CD8-positive, alpha-beta memory T cell (primary cell): Measurements from ENCODE around the gene CHRNE. TPM values are rescaled to one million over a fixed set of nuclear protein-coding genes. Genes with fewer than 3 reads are reported as not detected.

Experiments
- CTCF ChIA-PET: fragments of 350-600 bp; sonication (Branson Sonifier 250); formaldehyde crosslinking; loops from one replicate; lab custom pipeline; 2021; ENCODE audit warnings: antibody characterized with exemption; lab: Charles Lee
- POLR2A ChIA-PET: fragments of 350-600 bp; sonication (Branson Sonifier 250); formaldehyde crosslinking; loops from one replicate; lab custom pipeline; 2021; ENCODE audit warnings: antibody characterized with exemption; lab: Charles Lee
- DNase-seq, 5 donors: peaks; one replicate each; pipeline versions ENCODE4 v3.0.0 to v3.0.0-alpha.2; 2020 to 2022; ENCODE audit warnings: mixed read lengths in 1 of 5
- H3K27ac ChIP-seq: one replicate; pipeline ENCODE4 v1.7.0; 2013; ENCODE audit warnings: low read depth, mild to moderate bottlenecking, low read length, moderate library complexity
- H3K27me3 ChIP-seq: 2 replicates; pipeline ENCODE4 v1.7.0; 2013; ENCODE audit warnings: low read length, mild to moderate bottlenecking; ENCODE audit not compliant: insufficient read depth, poor library complexity, severe bottlenecking
- H3K36me3 ChIP-seq: 2 replicates; pipeline ENCODE4 v1.7.0; 2013; ENCODE audit warnings: mild to moderate bottlenecking, low read length, moderate library complexity; ENCODE audit not compliant: insufficient read depth
- H3K4me1 ChIP-seq: 2 replicates; pipeline ENCODE4 v1.7.0; 2013; ENCODE audit warnings: mild to moderate bottlenecking, low read length, moderate library complexity; ENCODE audit not compliant: insufficient read depth
- H3K4me3 ChIP-seq: 2 replicates; pipeline ENCODE4 v1.7.0; 2013; ENCODE audit warnings: mild to moderate bottlenecking, low read length
- H3K9me3 ChIP-seq: 2 replicates; pipeline ENCODE4 v1.7.0; 2013; ENCODE audit warnings: mild to moderate bottlenecking, low read length
- H3K27ac Mint-ChIP-seq, 8 donors: one replicate each; pipeline ENCODE4 v1.8.0; 2020 to 2021; ENCODE audit warnings: mixed read lengths in 8 of 8, mild to moderate bottlenecking in 6 of 8, inconsistent platforms in 3 of 8, moderate library complexity in 3 of 8
- H3K27me3 Mint-ChIP-seq, 2 donors: one replicate each; pipeline ENCODE4 v1.8.0; 2020 to 2021; ENCODE audit warnings: mixed read lengths in 2 of 2, mild to moderate bottlenecking in 1 of 2, moderate library complexity in 1 of 2
- H3K36me3 Mint-ChIP-seq, 3 donors: one replicate each; pipeline ENCODE4 v1.8.0; 2020 to 2021; ENCODE audit warnings: mixed read lengths in 3 of 3, inconsistent platforms in 1 of 3, mild to moderate bottlenecking in 1 of 3
- H3K4me1 Mint-ChIP-seq, 3 donors: one replicate each; pipeline ENCODE4 v1.8.0; 2020 to 2021; ENCODE audit warnings: mixed read lengths in 3 of 3, inconsistent platforms in 1 of 3, mild to moderate bottlenecking in 1 of 3
- H3K4me3 Mint-ChIP-seq, 7 donors: one replicate each; pipeline ENCODE4 v1.8.0; 2020 to 2021; ENCODE audit warnings: mixed read lengths in 7 of 7, mild to moderate bottlenecking in 6 of 7, moderate library complexity in 4 of 7, inconsistent platforms in 2 of 7
- H3K9me3 Mint-ChIP-seq, 5 donors: one replicate each; pipeline ENCODE4 v1.8.0; 2020 to 2022; ENCODE audit warnings: mixed read lengths in 5 of 5, mild to moderate bottlenecking in 3 of 5, moderate library complexity in 2 of 5, inconsistent platforms in 1 of 5
- polyA plus RNA-seq: library from polyadenylated mRNA; unstranded; fragments of 300-500 nt; fragmentation: Illumina TruSeq; gene quantifications from one replicate; pipeline ENCODE4 v1.2.3, GENCODE V29; 2021
- total RNA-seq, 2 experiments: library from RNA; stranded (reverse); gene quantifications; one replicate each; pipeline ENCODE4 v1.2.3, GENCODE V29; 2021

CHRNE gene
- total and polyA plus RNA-seq, 3 experiments from 2014 or later, result 0.23 to 0.38 (median 0.37) TPM

DNA sequence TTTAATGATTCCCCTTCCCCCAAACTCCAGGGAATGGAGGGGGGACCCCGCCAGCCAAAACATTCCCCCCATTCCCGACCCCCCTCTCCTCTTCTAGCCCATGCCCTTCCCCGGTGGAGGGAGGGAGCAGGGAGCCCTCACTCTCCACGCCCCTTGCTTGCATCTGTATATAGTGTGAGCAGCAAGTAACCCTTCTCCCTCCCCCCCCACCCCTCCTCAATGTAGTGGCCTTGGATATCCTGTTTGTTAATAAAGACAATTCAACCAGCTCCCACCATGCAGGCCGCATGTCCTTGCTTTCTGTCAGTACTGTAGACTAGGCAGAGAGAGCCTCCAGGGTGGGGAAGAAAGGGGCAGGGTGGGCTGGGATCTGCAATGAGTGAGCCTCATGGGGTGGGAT, 5.1 kb downstream of the CHRNE start:
- Mint-ChIP-seq H3K27me3 (peaks cover 0 to 7% of the 10 kb centered on the region in 2 donors), H3K4me3 (peak overlapping the region in 1 of 7 donors; percentile 66), H3K9me3 (no peaks in the 10 kb centered on the region), H3K36me3 (peaks cover 0 to 48% (median 0%) of the 10 kb centered on the region in 3 donors), H3K4me1 (peaks cover 19 to 43% (median 27%) of the 10 kb centered on the region in 3 donors), H3K27ac (peak overlapping the region in 2 of 8 donors; percentile 76 to 93)
- peaks cover 31% of the 10 kb centered on the region for H3K36me3 ChIP-seq
- ChIA-PET CTCF (interaction anchor here (2.1 to 2.6 kb wide), 2 partner anchors 8 to 188 kb away, joined by 9 to 14 read pairs; partner anchors contain the start of gene ARRB2), POLR2A (no interaction called here)
- no peak for DNase-seq
- no peak overlapping the region for H3K27ac ChIP-seq
- H3K9me3 ChIP-seq, result no peaks in the 10 kb centered on the region
- no peaks in the 10 kb centered on the region for H3K27me3 ChIP-seq
- H3K4me3 ChIP-seq, result no peak overlapping the region
- H3K4me1 ChIP-seq, result peaks cover 33% of the 10 kb centered on the region

DNA sequence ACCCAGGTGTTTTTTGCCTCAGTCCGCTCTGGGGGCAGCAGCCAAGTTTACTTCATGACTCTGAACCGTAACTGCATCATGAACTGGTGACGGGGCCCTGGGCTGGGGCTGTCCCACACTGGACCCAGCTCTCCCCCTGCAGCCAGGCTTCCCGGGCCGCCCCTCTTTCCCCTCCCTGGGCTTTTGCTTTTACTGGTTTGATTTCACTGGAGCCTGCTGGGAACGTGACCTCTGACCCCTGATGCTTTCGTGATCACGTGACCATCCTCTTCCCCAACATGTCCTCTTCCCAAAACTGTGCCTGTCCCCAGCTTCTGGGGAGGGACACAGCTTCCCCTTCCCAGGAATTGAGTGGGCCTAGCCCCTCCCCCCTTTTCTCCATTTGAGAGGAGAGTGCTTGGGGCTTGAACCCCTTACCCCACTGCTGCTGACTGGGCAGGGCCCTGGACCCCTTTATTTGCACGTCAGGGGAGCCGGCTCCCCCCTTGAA, 5.7 kb downstream of the CHRNE start:
- peaks cover 0 to 9% of the 10 kb centered on the region in 2 donors for H3K27me3 Mint-ChIP-seq
- DNase-seq, result peak in 1 of 5 donors; percentile 44
- ChIA-PET POLR2A (interaction anchor here (0.6 kb wide), 1 partner anchor 22 kb away, joined by 3 read pairs; no protein-coding TSS in a partner anchor), CTCF (no interaction called here)
- no peaks in the 10 kb centered on the region for H3K27me3 ChIP-seq
- H3K9me3 ChIP-seq, result no peaks in the 10 kb centered on the region
- H3K36me3 ChIP-seq, result peaks cover 31% of the 10 kb centered on the region
- no peak overlapping the region for H3K27ac ChIP-seq
- H3K27ac Mint-ChIP-seq, result peak overlapping the region in 1 of 8 donors; percentile 95
- peaks cover 13 to 38% (median 22%) of the 10 kb centered on the region in 3 donors for H3K4me1 Mint-ChIP-seq
- no peak overlapping the region for H3K4me3 ChIP-seq
- no peaks in the 10 kb centered on the region for H3K9me3 Mint-ChIP-seq
- H3K36me3 Mint-ChIP-seq, result peaks cover 0 to 54% (median 1%) of the 10 kb centered on the region in 3 donors
- no peak overlapping the region for H3K4me3 Mint-ChIP-seq
- H3K4me1 ChIP-seq, result peaks cover 28% of the 10 kb centered on the region

DNA sequence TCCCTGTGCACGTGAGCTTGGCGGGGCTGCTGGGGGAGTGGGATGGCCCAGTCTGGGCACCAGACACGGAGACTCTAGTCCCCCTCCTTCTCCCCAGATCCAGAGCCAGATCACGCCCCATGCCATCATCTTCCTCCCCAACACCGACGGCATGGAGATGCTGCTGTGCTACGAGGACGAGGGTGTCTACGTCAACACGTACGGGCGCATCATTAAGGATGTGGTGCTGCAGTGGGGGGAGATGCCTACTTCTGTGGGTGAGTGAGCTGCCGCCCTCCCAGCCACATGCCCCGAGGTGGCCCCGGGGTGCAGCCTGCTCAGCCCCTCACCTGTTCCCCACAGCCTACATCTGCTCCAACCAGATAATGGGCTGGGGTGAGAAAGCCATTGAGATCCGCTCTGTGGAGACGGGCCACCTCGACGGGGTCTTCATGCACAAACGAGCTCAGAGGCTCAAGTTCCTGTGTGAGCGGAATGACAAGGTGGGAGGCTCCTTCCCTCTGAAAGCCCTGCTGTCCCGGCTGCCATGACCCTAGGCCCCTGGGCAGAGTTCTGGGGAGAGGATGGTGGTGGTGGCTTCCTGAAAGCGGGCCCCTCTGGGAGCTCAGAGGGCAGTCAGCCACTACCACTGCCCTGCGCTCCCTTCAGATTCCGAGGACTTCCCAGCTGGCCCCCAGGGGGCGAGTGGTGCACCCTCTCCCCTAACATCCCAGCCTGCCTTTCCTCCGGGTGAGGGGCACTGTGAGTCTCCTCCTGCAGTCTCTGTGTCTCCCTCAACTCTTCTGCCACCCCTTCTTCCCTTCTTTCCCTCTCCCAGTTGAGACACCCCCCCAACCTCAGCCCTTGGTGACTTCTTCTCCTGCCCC, 6.3 kb downstream of the CHRNE start:
- peak overlapping the region in 2 of 8 donors; percentile 61 to 70 for H3K27ac Mint-ChIP-seq
- Histone ChIP-seq H3K9me3 (no peaks in the 10 kb centered on the region), H3K4me3 (no peak overlapping the region), H3K27me3 (no peaks in the 10 kb centered on the region), H3K36me3 (peaks cover 35% of the 10 kb centered on the region), H3K27ac (no peak overlapping the region), H3K4me1 (peaks cover 25% of the 10 kb centered on the region)
- peaks cover 0 to 59% (median 1%) of the 10 kb centered on the region in 3 donors for H3K36me3 Mint-ChIP-seq
- peak overlapping the region in 1 of 7 donors; percentile 63 for H3K4me3 Mint-ChIP-seq
- POLR2A ChIA-PET, result interaction anchor here (0.6 kb wide), 1 partner anchor 22 kb away, joined by 3 read pairs; no protein-coding TSS in a partner anchor
- H3K4me1 Mint-ChIP-seq, result peaks cover 12 to 33% (median 20%) of the 10 kb centered on the region in 3 donors
- DNase-seq, result peak in 1 of 5 donors; percentile 47
- no peaks in the 10 kb centered on the region for H3K9me3 Mint-ChIP-seq
- CTCF ChIA-PET, result no interaction called here
- peaks cover 0 to 9% of the 10 kb centered on the region in 2 donors for H3K27me3 Mint-ChIP-seq

DNA sequence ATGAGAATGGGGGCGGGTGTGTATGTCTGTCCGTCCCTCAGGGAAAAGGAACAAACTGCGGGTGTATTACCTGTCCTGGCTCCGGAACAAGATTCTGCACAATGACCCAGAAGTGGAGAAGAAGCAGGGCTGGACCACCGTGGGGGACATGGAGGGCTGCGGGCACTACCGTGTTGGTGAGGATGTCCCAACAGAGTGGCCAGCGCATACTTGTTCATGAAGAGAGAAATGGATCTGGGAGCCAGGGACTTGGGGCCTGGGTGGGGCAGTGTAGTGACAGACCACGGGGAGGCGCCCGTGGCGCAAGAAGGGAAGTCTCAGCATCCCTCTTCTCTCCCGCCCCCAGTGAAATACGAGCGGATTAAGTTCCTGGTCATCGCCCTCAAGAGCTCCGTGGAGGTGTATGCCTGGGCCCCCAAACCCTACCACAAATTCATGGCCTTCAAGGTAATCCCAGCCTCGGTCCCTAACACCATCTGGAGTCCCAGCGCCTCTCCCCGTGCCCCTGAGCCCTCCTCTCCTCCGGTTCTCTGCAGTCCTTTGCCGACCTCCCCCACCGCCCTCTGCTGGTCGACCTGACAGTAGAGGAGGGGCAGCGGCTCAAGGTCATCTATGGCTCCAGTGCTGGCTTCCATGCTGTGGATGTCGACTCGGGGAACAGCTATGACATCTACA, 7.1 kb downstream of the CHRNE start:
- no peaks in the 10 kb centered on the region for H3K9me3 ChIP-seq
- no peaks in the 10 kb centered on the region for H3K9me3 Mint-ChIP-seq
- peaks cover 43% of the 10 kb centered on the region for H3K36me3 ChIP-seq
- peaks cover 11 to 25% (median 15%) of the 10 kb centered on the region in 3 donors for H3K4me1 Mint-ChIP-seq
- H3K4me3 Mint-ChIP-seq, result peak overlapping the region in 2 of 7 donors; percentile 30 to 32
- H3K4me1 ChIP-seq, result peaks cover 18% of the 10 kb centered on the region
- peaks cover 0 to 67% (median 1%) of the 10 kb centered on the region in 3 donors for H3K36me3 Mint-ChIP-seq
- ChIA-PET POLR2A (no interaction called here), CTCF (no interaction called here)
- no peak overlapping the region for H3K4me3 ChIP-seq
- peak overlapping the region in 4 of 8 donors; percentile 29 to 71 (median 66) for H3K27ac Mint-ChIP-seq
- peak in 1 of 5 donors; percentile 52 for DNase-seq
- no peaks in the 10 kb centered on the region for H3K27me3 ChIP-seq
- no peak overlapping the region for H3K27ac ChIP-seq
- H3K27me3 Mint-ChIP-seq, result peaks cover 0 to 4% of the 10 kb centered on the region in 2 donors

DNA sequence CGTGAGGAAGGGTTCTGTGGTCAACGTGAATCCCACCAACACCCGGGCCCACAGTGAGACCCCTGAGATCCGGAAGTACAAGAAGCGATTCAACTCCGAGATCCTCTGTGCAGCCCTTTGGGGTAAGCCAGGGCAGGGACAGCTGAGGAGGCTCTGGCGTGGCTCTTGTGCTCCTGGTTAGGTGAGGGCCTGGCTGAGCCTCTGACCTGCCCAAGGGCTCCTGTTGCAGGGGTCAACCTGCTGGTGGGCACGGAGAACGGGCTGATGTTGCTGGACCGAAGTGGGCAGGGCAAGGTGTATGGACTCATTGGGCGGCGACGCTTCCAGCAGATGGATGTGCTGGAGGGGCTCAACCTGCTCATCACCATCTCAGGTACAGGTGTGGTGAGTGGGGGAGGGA, 7.8 kb downstream of the CHRNE start:
- Histone ChIP-seq H3K4me1 (peaks cover 11% of the 10 kb centered on the region), H3K9me3 (no peaks in the 10 kb centered on the region), H3K27ac (no peak overlapping the region), H3K4me3 (no peak overlapping the region), H3K27me3 (no peaks in the 10 kb centered on the region), H3K36me3 (peaks cover 49% of the 10 kb centered on the region)
- Mint-ChIP-seq H3K27me3 (peaks cover 0 to 2% of the 10 kb centered on the region in 2 donors), H3K4me1 (peaks cover 8 to 18% (median 13%) of the 10 kb centered on the region in 3 donors), H3K36me3 (peaks cover 0 to 74% (median 4%) of the 10 kb centered on the region in 3 donors), H3K27ac (peak overlapping the region in 4 of 8 donors; percentile 17 to 71 (median 36)), H3K4me3 (no peak overlapping the region), H3K9me3 (no peaks in the 10 kb centered on the region)
- ChIA-PET CTCF (no interaction called here), POLR2A (no interaction called here)
- peak in 1 of 5 donors; percentile 48 for DNase-seq

DNA sequence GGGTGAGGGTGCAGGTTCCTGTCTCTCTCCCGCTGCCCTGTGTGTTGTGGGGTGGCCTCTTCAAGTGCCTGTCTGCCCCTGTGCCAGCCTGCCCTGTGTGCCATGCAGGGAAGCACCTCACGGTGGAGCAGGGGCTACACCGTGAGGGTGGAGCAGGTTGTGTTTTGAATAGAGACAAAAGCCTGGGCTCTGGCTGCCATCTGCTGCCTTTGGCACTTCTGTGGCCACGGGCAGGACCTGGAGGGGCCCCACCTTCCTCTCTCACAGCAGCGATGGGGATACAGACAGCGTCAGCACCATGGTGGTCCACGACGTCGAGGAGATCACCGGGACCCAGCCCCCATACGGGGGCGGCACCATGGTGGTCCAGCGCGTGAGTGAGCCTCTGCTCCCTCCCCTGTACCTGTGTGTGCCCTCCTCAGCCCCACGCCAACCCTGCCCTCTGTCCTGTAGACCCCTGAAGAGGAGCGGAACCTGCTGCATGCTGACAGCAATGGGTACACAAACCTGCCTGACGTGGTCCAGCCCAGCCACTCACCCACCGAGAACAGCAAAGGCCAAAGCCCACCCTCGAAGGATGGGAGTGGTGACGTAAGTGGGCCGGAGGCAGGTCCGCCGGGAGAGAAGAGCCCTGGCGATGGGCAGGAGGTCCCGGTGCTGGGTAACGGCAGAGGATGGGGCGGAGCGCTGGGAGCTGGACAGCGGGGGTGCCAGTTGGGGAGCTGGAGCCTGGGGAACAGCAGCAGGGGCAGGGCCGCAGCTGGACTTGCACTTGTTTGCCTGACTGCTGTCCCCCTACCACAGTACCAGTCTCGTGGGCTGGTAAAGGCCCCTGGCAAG, 9.0 kb downstream of the CHRNE start:
- Histone ChIP-seq H3K27ac (no peak overlapping the region), H3K4me3 (no peak overlapping the region), H3K36me3 (peaks cover 51% of the 10 kb centered on the region), H3K9me3 (no peaks in the 10 kb centered on the region), H3K4me1 (peaks cover 5% of the 10 kb centered on the region), H3K27me3 (no peaks in the 10 kb centered on the region)
- peaks cover 0 to 2% of the 10 kb centered on the region in 2 donors for H3K27me3 Mint-ChIP-seq
- no peaks in the 10 kb centered on the region for H3K9me3 Mint-ChIP-seq
- H3K4me1 Mint-ChIP-seq, result peaks cover 5 to 12% (median 12%) of the 10 kb centered on the region in 3 donors
- H3K4me3 Mint-ChIP-seq, result no peak overlapping the region
- ChIA-PET CTCF (interaction anchor here (0.6 to 1.4 kb wide), 2 partner anchors 9 kb away, joined by 3 to 6 read pairs; partner anchors contain the start of gene CHRNE), POLR2A (interaction anchor here (0.6 kb wide), 1 partner anchor 178 kb away, joined by 3 read pairs; no protein-coding TSS in a partner anchor)
- H3K36me3 Mint-ChIP-seq, result peaks cover 4 to 73% (median 6%) of the 10 kb centered on the region in 3 donors
- H3K27ac Mint-ChIP-seq, result no peak overlapping the region
- peak in 1 of 5 donors; percentile 46 for DNase-seq

DNA sequence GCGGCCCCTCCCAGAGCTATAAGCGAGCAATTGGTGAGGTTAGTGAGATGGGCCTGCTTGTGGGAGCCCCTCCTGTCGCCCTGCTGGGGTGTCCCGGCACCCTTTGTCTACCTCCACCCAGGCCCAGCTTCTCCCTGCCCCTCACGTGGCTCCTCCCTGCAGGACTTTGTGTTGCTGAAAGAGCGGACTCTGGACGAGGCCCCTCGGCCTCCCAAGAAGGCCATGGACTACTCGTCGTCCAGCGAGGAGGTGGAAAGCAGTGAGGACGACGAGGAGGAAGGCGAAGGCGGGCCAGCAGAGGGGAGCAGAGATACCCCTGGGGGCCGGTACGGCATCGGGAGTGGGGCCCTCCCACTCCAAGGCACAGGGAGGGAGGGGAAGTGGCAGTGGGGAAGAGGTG, 9.6 kb downstream of the CHRNE start:
- no peak overlapping the region for H3K27ac Mint-ChIP-seq
- Histone ChIP-seq H3K4me1 (no peaks in the 10 kb centered on the region), H3K36me3 (peaks cover 53% of the 10 kb centered on the region), H3K4me3 (no peak overlapping the region), H3K27me3 (no peaks in the 10 kb centered on the region), H3K9me3 (no peaks in the 10 kb centered on the region), H3K27ac (no peak overlapping the region)
- POLR2A ChIA-PET, result interaction anchor here (0.5 to 0.6 kb wide), 2 partner anchors 23 to 63 kb away, joined by 3 to 5 read pairs; no protein-coding TSS in a partner anchor
- CTCF ChIA-PET, result interaction anchor here (1.4 kb wide), 1 partner anchor 10 kb away, joined by 6 read pairs; the partner anchor contains the start of gene CHRNE
- H3K9me3 Mint-ChIP-seq, result no peaks in the 10 kb centered on the region
- H3K4me3 Mint-ChIP-seq, result no peak overlapping the region
- peaks cover 0 to 2% of the 10 kb centered on the region in 2 donors for H3K27me3 Mint-ChIP-seq
- DNase-seq, result no peak
- peaks cover 2 to 8% (median 7%) of the 10 kb centered on the region in 3 donors for H3K4me1 Mint-ChIP-seq
- H3K36me3 Mint-ChIP-seq, result peaks cover 4 to 77% (median 7%) of the 10 kb centered on the region in 3 donors
